ENCODE measurements around the gene LAMB4. TPM values are rescaled to one million over a fixed set of nuclear protein-coding genes. Genes with fewer than 3 reads are reported as not detected.

The LAMB4 gene
- total and polyA plus RNA-seq, 2 experiments from 2014 or later: 0.16 TPM; not detected in 1

DNA sequence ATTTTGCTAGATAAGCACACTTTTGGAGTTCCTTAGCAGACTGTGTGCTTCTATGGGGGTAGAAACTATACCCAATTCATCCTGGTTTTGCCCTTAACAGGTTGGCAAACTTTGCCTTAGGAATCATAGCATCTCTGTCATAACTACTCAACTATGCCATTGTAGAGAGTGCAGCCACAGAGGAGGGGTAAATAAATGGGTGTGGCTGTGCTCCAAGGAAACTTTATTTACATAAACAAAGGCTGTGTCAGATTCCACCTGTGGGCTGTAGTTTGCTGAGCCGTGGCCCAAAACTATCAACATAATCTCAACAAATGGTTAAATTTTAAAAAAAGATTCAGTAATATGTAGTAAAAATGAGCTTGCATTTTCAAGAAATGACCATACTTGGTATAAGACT is 75.6 kb downstream of the LAMB4 start:
- H3K4me3 ChIP-seq: no peak overlapping the region
- H3K9me3 ChIP-seq (ENCODE audit: low read depth): no peaks in the 10 kb centered on the region
- 36 to 65% methylated on average over 1 of the region's 1 CpG for WGBS, 2 experiments (ENCODE audit: low coverage in 1 of 2, low lambda C conversion rate in 2 of 2, missing lambda C conversion rate in 2 of 2)
- no peak overlapping the region for H2AFZ ChIP-seq
- no peaks in the 10 kb centered on the region for H4K20me1 ChIP-seq (ENCODE audit: insufficient read depth)
- H3K4me1 ChIP-seq (ENCODE audit: insufficient read depth): no peaks in the 10 kb centered on the region
- H3K9me2 ChIP-seq (ENCODE audit: insufficient read depth): no peaks in the 10 kb centered on the region
- H3K79me2 ChIP-seq (ENCODE audit: insufficient read depth): no peaks in the 10 kb centered on the region
- no peak overlapping the region for H3K4me2 ChIP-seq (ENCODE audit: unreplicated experiment)
- in situ Hi-C loops (cut with MboI): no loop called here
- H3K9ac ChIP-seq: no peak overlapping the region
- no peaks in the 10 kb centered on the region for H3K27me3 ChIP-seq (replicated peaks; ENCODE audit: insufficient read depth)
- TF ChIP-seq EZH2 (IDR thresholded peaks at IDR 0.05; ENCODE audit: insufficient read depth, poor library complexity, severe bottlenecking): no peak
- no peak for TF ChIP-seq EZH2phosphoT487 (IDR thresholded peaks at IDR 0.05; ENCODE audit: insufficient read depth, low read depth)
- no peak for DNase-seq
- no peaks in the 10 kb centered on the region for H3K36me3 ChIP-seq (ENCODE audit: low read depth)
- H3F3A ChIP-seq (ENCODE audit: insufficient read depth): no peaks in the 10 kb centered on the region
- no peak overlapping the region for H3K27ac ChIP-seq

DNA sequence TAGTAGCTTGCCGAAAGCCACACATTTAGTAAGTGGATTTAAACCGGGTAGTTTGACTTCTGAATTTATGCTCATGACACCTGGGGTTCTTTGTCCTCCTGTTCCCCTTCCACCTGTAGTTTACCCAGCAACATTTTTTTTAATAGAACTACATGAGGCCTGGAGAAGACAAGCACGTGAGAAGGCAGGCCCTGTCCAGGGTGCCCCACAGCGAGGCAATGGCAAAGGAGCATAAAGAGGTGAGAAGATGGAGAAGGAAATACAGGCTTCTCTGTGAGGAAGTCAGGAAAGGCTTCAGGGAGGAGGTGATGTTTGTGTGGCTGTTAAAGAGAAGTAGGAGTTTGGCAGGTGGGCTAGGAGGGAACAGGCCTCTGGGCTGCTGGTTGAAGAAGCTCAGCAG is 76.9 kb downstream of the LAMB4 start:
- Histone ChIP-seq H3K4me2 (ENCODE audit: unreplicated experiment) (no peak overlapping the region), H3K9ac (no peak overlapping the region), H3K79me2 (ENCODE audit: insufficient read depth) (no peaks in the 10 kb centered on the region), H3F3A (ENCODE audit: insufficient read depth) (no peaks in the 10 kb centered on the region), H3K27ac (no peak overlapping the region), H3K9me3 (ENCODE audit: low read depth) (no peaks in the 10 kb centered on the region), H3K9me2 (ENCODE audit: insufficient read depth) (no peaks in the 10 kb centered on the region), H3K4me1 (ENCODE audit: insufficient read depth) (no peaks in the 10 kb centered on the region), H4K20me1 (ENCODE audit: insufficient read depth) (no peaks in the 10 kb centered on the region), H2AFZ (no peak overlapping the region), H3K27me3 (replicated peaks; ENCODE audit: insufficient read depth) (no peaks in the 10 kb centered on the region), H3K4me3 (no peak overlapping the region), H3K36me3 (ENCODE audit: low read depth) (no peaks in the 10 kb centered on the region)
- TF ChIP-seq EZH2 (IDR thresholded peaks at IDR 0.05; ENCODE audit: insufficient read depth, poor library complexity, severe bottlenecking) (no peak), EZH2phosphoT487 (IDR thresholded peaks at IDR 0.05; ENCODE audit: insufficient read depth, low read depth) (no peak)
- 86 to 92% methylated on average over 4 of the region's 4 CpGs for WGBS, 2 experiments (ENCODE audit: low coverage in 1 of 2, low lambda C conversion rate in 2 of 2, missing lambda C conversion rate in 2 of 2)
- no peak for DNase-seq
- in situ Hi-C loops (cut with MboI): no loop called here

DNA sequence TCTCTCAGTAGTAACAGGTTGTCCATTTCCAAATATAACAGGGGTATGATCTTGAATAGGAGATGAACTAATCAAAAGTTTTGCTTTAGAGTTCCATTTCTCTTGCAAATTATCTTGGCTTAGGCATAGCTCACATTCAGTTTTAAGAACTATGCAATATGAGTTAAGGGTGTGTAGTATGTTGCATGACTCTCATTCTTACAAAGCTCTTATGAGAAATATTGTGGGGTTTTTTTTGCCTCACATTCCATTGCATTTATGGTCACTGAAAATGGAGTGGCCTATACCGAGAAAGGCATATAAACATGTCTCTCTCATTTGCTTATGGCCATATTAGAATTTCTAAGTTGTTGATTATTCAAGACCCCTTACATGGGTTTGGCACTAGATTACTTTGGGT is 78.7 kb downstream of the LAMB4 start:
- Histone ChIP-seq H3F3A (ENCODE audit: insufficient read depth) (no peaks in the 10 kb centered on the region), H2AFZ (no peak overlapping the region), H3K4me3 (no peak overlapping the region), H3K79me2 (ENCODE audit: insufficient read depth) (no peaks in the 10 kb centered on the region), H3K4me1 (ENCODE audit: insufficient read depth) (no peaks in the 10 kb centered on the region), H3K9me3 (ENCODE audit: low read depth) (no peaks in the 10 kb centered on the region), H3K9ac (no peak overlapping the region), H3K27me3 (replicated peaks; ENCODE audit: insufficient read depth) (no peaks in the 10 kb centered on the region), H3K4me2 (ENCODE audit: unreplicated experiment) (no peak overlapping the region), H3K27ac (no peak overlapping the region), H4K20me1 (ENCODE audit: insufficient read depth) (no peaks in the 10 kb centered on the region), H3K36me3 (ENCODE audit: low read depth) (no peaks in the 10 kb centered on the region), H3K9me2 (ENCODE audit: insufficient read depth) (no peaks in the 10 kb centered on the region)
- in situ Hi-C loops (cut with MboI): no loop called here
- no peak for TF ChIP-seq EZH2 (IDR thresholded peaks at IDR 0.05; ENCODE audit: insufficient read depth, poor library complexity, severe bottlenecking)
- TF ChIP-seq EZH2phosphoT487 (IDR thresholded peaks at IDR 0.05; ENCODE audit: insufficient read depth, low read depth): no peak
- DNase-seq: peak; percentile 30
- 94 to 100% methylated on average over 1 of the region's 1 CpG for WGBS, 2 experiments (ENCODE audit: low coverage in 1 of 2, low lambda C conversion rate in 2 of 2, missing lambda C conversion rate in 2 of 2)

DNA sequence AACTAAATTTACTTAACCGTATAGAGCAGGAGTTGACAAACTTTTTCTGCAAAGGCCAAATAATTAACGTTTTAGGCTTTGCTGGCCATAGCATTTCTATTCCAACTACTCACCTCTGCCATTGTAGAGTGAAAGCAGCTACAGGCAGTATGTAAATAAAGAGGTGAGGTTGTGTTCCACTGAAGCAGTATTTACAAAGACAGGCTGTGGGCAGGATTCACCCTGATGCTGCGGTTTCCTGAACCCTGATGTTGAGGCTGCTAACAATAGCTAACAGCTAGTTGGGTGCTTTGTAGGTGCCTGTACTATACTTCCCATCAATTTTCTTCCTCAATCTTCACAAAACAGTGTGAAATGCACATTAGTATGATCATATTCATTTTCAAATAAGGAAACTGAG is 80.2 kb downstream of the LAMB4 start:
- H3K27me3 ChIP-seq (replicated peaks; ENCODE audit: insufficient read depth): no peaks in the 10 kb centered on the region
- DNase-seq: no peak
- in situ Hi-C loops (cut with MboI): no loop called here
- H3F3A ChIP-seq (ENCODE audit: insufficient read depth): no peaks in the 10 kb centered on the region
- TF ChIP-seq EZH2 (IDR thresholded peaks at IDR 0.05; ENCODE audit: insufficient read depth, poor library complexity, severe bottlenecking) (no peak), EZH2phosphoT487 (IDR thresholded peaks at IDR 0.05; ENCODE audit: insufficient read depth, low read depth) (no peak)
- H3K4me2 ChIP-seq (ENCODE audit: unreplicated experiment): no peak overlapping the region
- H2AFZ ChIP-seq: no peak overlapping the region
- no peak overlapping the region for H3K4me3 ChIP-seq
- H3K9me3 ChIP-seq (ENCODE audit: low read depth): no peaks in the 10 kb centered on the region
- H3K9ac ChIP-seq: no peak overlapping the region
- no peaks in the 10 kb centered on the region for H3K36me3 ChIP-seq (ENCODE audit: low read depth)
- H3K4me1 ChIP-seq (ENCODE audit: insufficient read depth): no peaks in the 10 kb centered on the region
- no peaks in the 10 kb centered on the region for H4K20me1 ChIP-seq (ENCODE audit: insufficient read depth)
- whole genome bisulfite sequencing, 2 experiments (ENCODE audit: low coverage in 1 of 2, low lambda C conversion rate in 2 of 2, missing lambda C conversion rate in 2 of 2): 92% methylated on average over 3 of the region's 3 CpGs
- H3K79me2 ChIP-seq (ENCODE audit: insufficient read depth): no peaks in the 10 kb centered on the region
- H3K27ac ChIP-seq: no peak overlapping the region
- H3K9me2 ChIP-seq (ENCODE audit: insufficient read depth): no peaks in the 10 kb centered on the region

DNA sequence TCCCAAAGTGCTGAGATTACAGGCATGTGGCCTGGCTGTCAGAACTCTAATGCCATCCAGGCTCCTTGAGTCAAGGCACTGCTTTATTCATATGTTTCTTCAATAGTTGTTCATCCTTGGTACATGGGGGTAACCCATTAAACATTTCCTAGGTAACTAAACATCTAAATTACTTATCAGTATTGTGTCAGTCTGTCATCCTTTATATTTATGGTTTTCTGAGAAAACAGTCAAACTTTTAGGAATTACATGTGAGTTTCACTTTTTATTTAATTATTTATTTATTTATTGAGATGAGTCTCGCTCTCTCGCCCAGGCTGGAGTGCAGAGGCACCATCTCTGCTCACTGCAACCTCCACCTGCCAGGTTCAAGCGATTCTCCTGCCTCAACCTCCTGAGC is 81.7 kb downstream of the LAMB4 start:
- H2AFZ ChIP-seq: no peak overlapping the region
- WGBS, 2 experiments (ENCODE audit: low coverage in 1 of 2, low lambda C conversion rate in 2 of 2, missing lambda C conversion rate in 2 of 2): 88 to 93% methylated on average over 3 of the region's 3 CpGs
- no peaks in the 10 kb centered on the region for H3F3A ChIP-seq (ENCODE audit: insufficient read depth)
- no peaks in the 10 kb centered on the region for H3K9me3 ChIP-seq (ENCODE audit: low read depth)
- DNase-seq: no peak
- H3K4me1 ChIP-seq (ENCODE audit: insufficient read depth): no peaks in the 10 kb centered on the region
- no peaks in the 10 kb centered on the region for H3K36me3 ChIP-seq (ENCODE audit: low read depth)
- H3K4me2 ChIP-seq (ENCODE audit: unreplicated experiment): no peak overlapping the region
- 0 out of 2 replicates have a peak, but pooled peaks cover 6% of the 10 kb centered on the region for H3K9me2 ChIP-seq (ENCODE audit: insufficient read depth)
- in situ Hi-C loops (cut with MboI): no loop called here
- H3K27ac ChIP-seq: no peak overlapping the region
- H3K4me3 ChIP-seq: no peak overlapping the region
- no peaks in the 10 kb centered on the region for H3K79me2 ChIP-seq (ENCODE audit: insufficient read depth)
- H4K20me1 ChIP-seq (ENCODE audit: insufficient read depth): no peaks in the 10 kb centered on the region
- no peak overlapping the region for H3K9ac ChIP-seq
- no peaks in the 10 kb centered on the region for H3K27me3 ChIP-seq (replicated peaks; ENCODE audit: insufficient read depth)
- TF ChIP-seq EZH2 (IDR thresholded peaks at IDR 0.05; ENCODE audit: insufficient read depth, poor library complexity, severe bottlenecking): no peak
- no peak for TF ChIP-seq EZH2phosphoT487 (IDR thresholded peaks at IDR 0.05; ENCODE audit: insufficient read depth, low read depth)

Measured in GM23248 (cell line).